H1 (cell line): ENCODE measurements around the gene ILDR2. TPM values are rescaled to one million over a fixed set of nuclear protein-coding genes. Genes with fewer than 3 reads are reported as not detected.

Experiments used
- CTCF ChIA-PET: fragments of 300-600 bp; sonication (Branson Sonifier 250); formaldehyde crosslinking; loops from one replicate; lab custom pipeline; 2021; ENCODE audit not compliant: partially characterized antibody; lab: Charles Lee
- POLR2A ChIA-PET: fragments of 300-600 bp; sonication (Branson Sonifier 250); formaldehyde crosslinking; loops from one replicate; lab custom pipeline; 2021; ENCODE audit warnings: inconsistent platforms; ENCODE audit not compliant: partially characterized antibody; lab: Charles Lee
- DNase-seq, 2 experiments: peaks; one replicate each; pipeline versions ENCODE4 v3.0.0 to v3.0.0-alpha.2; 2010 to 2022; ENCODE audit warnings: low spot score in 2 of 2, low read depth in 1 of 2, mixed read lengths in 1 of 2
- FAIRE-seq: peaks from 2 replicates; lab custom pipeline; 2011; peaks lifted over from hg19 to GRCh38; lab: Jason Lieb, UNC
- H2AFZ ChIP-seq: 2 replicates; pipeline ENCODE4 v1.8.1; 2012; ENCODE audit warnings: low read length, inconsistent platforms
- H2AK5ac ChIP-seq: 2 replicates; pipeline ENCODE4 v1.6.1; 2013; ENCODE audit warnings: low read depth, low read length
- H2BK120ac ChIP-seq: replicated peaks from 2 replicates; pipeline ENCODE3; 2013; ENCODE audit warnings: low read depth, low read length, inconsistent platforms
- H2BK12ac ChIP-seq: 2 replicates; pipeline ENCODE4 v1.6.1; 2013; ENCODE audit warnings: low read depth, low read length
- H2BK15ac ChIP-seq: 2 replicates; pipeline ENCODE4 v1.6.1; 2013; ENCODE audit warnings: low read length
- H2BK20ac ChIP-seq: 2 replicates; pipeline ENCODE4 v1.6.1; 2013; ENCODE audit warnings: low read length
- H2BK5ac ChIP-seq: 2 replicates; pipeline ENCODE4 v1.6.1; 2013; ENCODE audit warnings: low read depth, low read length
- H3K14ac ChIP-seq: 2 replicates; pipeline ENCODE4 v1.6.1; 2013; ENCODE audit warnings: inconsistent platforms; ENCODE audit not compliant: insufficient read length
- H3K18ac ChIP-seq: 2 replicates; pipeline ENCODE4 v1.6.1; 2013; ENCODE audit warnings: low read length; ENCODE audit errors: extremely low read depth
- H3K23ac ChIP-seq: 2 replicates; pipeline ENCODE4 v1.6.1; 2013; ENCODE audit warnings: inconsistent platforms; ENCODE audit not compliant: insufficient read length
- H3K23me2 ChIP-seq: 2 replicates; pipeline ENCODE4 v1.6.1; 2013; ENCODE audit warnings: low read depth, low read length
- H3K27ac ChIP-seq: 2 replicates; pipeline ENCODE4 v1.6.1; 2011; ENCODE audit warnings: low read depth, low read length, inconsistent platforms
- H3K27me3 ChIP-seq, 4 experiments: replicated peaks in 1 of 4; 1 replicate in 1 of 4; 2 replicates in 3 of 4; pipeline versions ENCODE4 v1.6.1 to v1.8.1; 2011 to 2013; ENCODE audit warnings: low read length in 3 of 4, mild to moderate bottlenecking in 3 of 4, inconsistent platforms in 2 of 4, mixed read lengths in 2 of 4, moderate library complexity in 1 of 4; ENCODE audit not compliant: control insufficient read depth in 3 of 4, insufficient read depth in 3 of 4; ENCODE audit errors: extremely low read depth in 1 of 4
- H3K36me3 ChIP-seq, 4 experiments: 2 replicates each; pipeline versions ENCODE4 v1.6.1 to v1.8.1; 2011 to 2013; ENCODE audit warnings: mild to moderate bottlenecking in 4 of 4, low read length in 3 of 4, moderate library complexity in 2 of 4, control low read depth in 1 of 4, inconsistent platforms in 1 of 4; ENCODE audit not compliant: insufficient read depth in 4 of 4, control insufficient read depth in 2 of 4
- H3K4ac ChIP-seq: replicated peaks from 2 replicates; pipeline ENCODE3; 2013; ENCODE audit warnings: low read length, low read depth, mixed read lengths, inconsistent platforms; ENCODE audit not compliant: insufficient read length
- H3K4me1 ChIP-seq, 4 experiments: replicated peaks in 1 of 4; 1 replicate in 1 of 4; 2 replicates in 3 of 4; pipeline versions ENCODE4 v1.6.1 to v1.8.1; 2011 to 2013; ENCODE audit warnings: low read length in 3 of 4, inconsistent platforms in 2 of 4, mixed read lengths in 1 of 4; ENCODE audit not compliant: insufficient read depth in 4 of 4, control insufficient read depth in 3 of 4
- H3K4me2 ChIP-seq, 2 experiments: 2 replicates each; pipeline versions ENCODE4 v1.6.1 to v1.8.1; 2011 to 2013; ENCODE audit warnings: low read depth in 2 of 2, low read length in 2 of 2, control low read depth in 1 of 2, inconsistent platforms in 1 of 2, mild to moderate bottlenecking in 1 of 2; ENCODE audit not compliant: insufficient read depth in 1 of 2
- H3K4me3 ChIP-seq, 4 experiments: fragments of 200-600, 300-600 bp in 1 of 4; sonication (generic), shearing (Covaris generic), sonication (Bioruptor Twin) in 1 of 4; 2 replicates each; pipeline versions ENCODE4 v1.5.1 to v1.8.1; 2011 to 2016; ENCODE audit warnings: low read length in 4 of 4, low read depth in 3 of 4, control low read depth in 2 of 4, inconsistent platforms in 2 of 4, mild to moderate bottlenecking in 2 of 4, mixed read lengths in 1 of 4, moderate library complexity in 1 of 4; ENCODE audit not compliant: insufficient read depth in 2 of 4; ENCODE audit errors: extremely low read depth in 1 of 4
- H3K56ac ChIP-seq: replicated peaks from 2 replicates; pipeline ENCODE3; 2013; ENCODE audit warnings: low read depth, mild to moderate bottlenecking, mixed read lengths, low read length, inconsistent platforms; ENCODE audit not compliant: insufficient read length
- H3K79me1 ChIP-seq: 2 replicates; pipeline ENCODE4 v1.6.1; 2013; ENCODE audit warnings: low read depth, low read length, control low read depth
- H3K79me2 ChIP-seq, 2 experiments: 2 replicates each; pipeline versions ENCODE4 v1.6.1 to v1.8.1; 2012 to 2013; ENCODE audit warnings: low read length in 2 of 2, mild to moderate bottlenecking in 2 of 2, inconsistent platforms in 1 of 2; ENCODE audit not compliant: insufficient read depth in 2 of 2, control insufficient read depth in 1 of 2
- H3K9ac ChIP-seq, 4 experiments: replicated peaks in 1 of 4; 1 replicate in 1 of 4; 2 replicates in 3 of 4; pipeline versions ENCODE4 v1.6.1 to v1.8.1; 2011 to 2013; ENCODE audit warnings: low read depth in 3 of 4, low read length in 3 of 4, control low read depth in 2 of 4, mild to moderate bottlenecking in 2 of 4, moderate library complexity in 2 of 4, inconsistent platforms in 1 of 4; ENCODE audit errors: extremely low read depth in 1 of 4
- H3K9me3 ChIP-seq, 2 experiments: 2 replicates each; pipeline versions ENCODE4 v1.6.1 to v1.8.1; 2012 to 2013; ENCODE audit warnings: mild to moderate bottlenecking in 2 of 2, moderate library complexity in 2 of 2, control low read depth in 1 of 2, inconsistent platforms in 1 of 2, low read depth in 1 of 2, low read length in 1 of 2, mixed read lengths in 1 of 2; ENCODE audit not compliant: insufficient read depth in 2 of 2
- H4K20me1 ChIP-seq, 2 experiments: replicated peaks in 1 of 2; 2 replicates each; pipeline versions ENCODE3 to v1.8.1; 2011 to 2013; ENCODE audit warnings: inconsistent platforms in 2 of 2, low read length in 2 of 2, mild to moderate bottlenecking in 1 of 2; ENCODE audit not compliant: insufficient read depth in 2 of 2, control insufficient read depth in 1 of 2
- H4K5ac ChIP-seq: 2 replicates; pipeline ENCODE4 v1.6.1; 2013; ENCODE audit warnings: low read length, low read depth, mixed read lengths, inconsistent platforms; ENCODE audit not compliant: insufficient read length
- H4K8ac ChIP-seq: 2 replicates; pipeline ENCODE4 v1.8.0; 2013; ENCODE audit warnings: mild to moderate bottlenecking, moderate library complexity, low read length, inconsistent platforms; ENCODE audit not compliant: insufficient read depth; ENCODE audit errors: extremely low read depth
- H4K91ac ChIP-seq: replicated peaks from 2 replicates; pipeline ENCODE3; 2013; ENCODE audit warnings: low read length, mixed read lengths, inconsistent platforms; ENCODE audit not compliant: insufficient read length
- BACH1 ChIP-seq: IDR thresholded peaks from 2 replicates; pipeline ENCODE4 v1.6.1; 2012; ENCODE audit warnings: low read length, improper control_type of control experiment
- GTF2F1 ChIP-seq: IDR thresholded peaks from 2 replicates; pipeline ENCODE4 v1.6.1; 2012; ENCODE audit warnings: low read depth, low read length, improper control_type of control experiment, borderline replicate concordance
- WGBS, 2 experiments: shearing (Covaris generic) in 1 of 2; methylation state at CpG; one replicate each; pipeline versions ENCODE4 v1.1.6 to v1.1.7; 2013 to 2015; ENCODE audit warnings: low lambda C conversion rate in 2 of 2, mixed read lengths in 2 of 2, inconsistent platforms in 1 of 2, low coverage in 1 of 2, missing lambda C conversion rate in 1 of 2; ENCODE audit not compliant: insufficient replicate concordance in 2 of 2, insufficient coverage in 1 of 2, insufficient read length in 1 of 2; ENCODE audit errors: extremely low coverage in 1 of 2, missing lambda C conversion rate in 1 of 2; 5-methylcytosine and 5-hydroxymethylcytosine counted together
- polyA plus RNA-seq, 7 experiments: library from polyadenylated mRNA; depleted of rRNA in 3 of 7; stranded (reverse) in 5 of 7; unstranded in 2 of 7; fragments of >200 nt in 5 of 7; fragments of 200-250 nt in 2 of 7; gene quantifications; 1 replicate in 5 of 7; 2 replicates in 1 of 7; 4 replicates in 1 of 7; pipeline versions ENCODE4 v1.2.1 to v1.2.3, GENCODE V29; 2011 to 2013; ENCODE audit warnings: missing spikeins in 2 of 7, mixed read lengths in 2 of 7
- total RNA-seq: library from RNA; stranded (reverse); fragmentation: NEBNext Ultra II Directional; extraction: Animal tissue kit (Norgen Biotek cat#: 25700); gene quantifications from 2 replicates; pipeline ENCODE4 v1.2.1, GENCODE V29; 2021

ILDR2 gene
- total and polyA plus RNA-seq, 2 of the 8 experiments (the other 6 are each of a cell fraction or from before 2014, with no cell fraction given) = 0.85 to 0.86 TPM

GRCh38 chr1:166914111-166914510 is 61.2 kb downstream of the ILDR2 start:
- Histone ChIP-seq H3K18ac (no peak overlapping the region), H3K9ac (no peak overlapping the region), H2BK120ac (no peak overlapping the region), H4K5ac (no peak overlapping the region), H3K4me1 (peaks cover 0 to 4% (median 2%) of the 10 kb centered on the region in 4 experiments; a peak in 4 of 7 replicates), H4K8ac (no peak overlapping the region), H4K91ac (no peak overlapping the region), H3K4me3 (no peak overlapping the region), H2BK15ac (no peak overlapping the region), H3K56ac (no peak overlapping the region), H2AK5ac (no peak overlapping the region), H2BK5ac (no peak overlapping the region), H3K9me3 (peaks cover 2 to 6% of the 10 kb centered on the region in 2 experiments), H3K36me3 (no peaks in the 10 kb centered on the region), H3K79me2 (no peaks in the 10 kb centered on the region), H2BK12ac (no peak overlapping the region), H3K23me2 (no peaks in the 10 kb centered on the region), H3K27ac (no peak overlapping the region), H3K4me2 (no peak overlapping the region), H3K27me3 (peaks cover 0 to 2% (median 1%) of the 10 kb centered on the region in 4 experiments; a peak in 3 of 7 replicates), H3K79me1 (no peaks in the 10 kb centered on the region), H3K23ac (no peak overlapping the region), H4K20me1 (no peaks in the 10 kb centered on the region), H3K4ac (no peak overlapping the region), H2BK20ac (no peak overlapping the region), H3K14ac (no peak overlapping the region), H2AFZ (no peak overlapping the region)
- no peak for FAIRE-seq
- CTCF ChIA-PET = interaction anchor here (11.9 to 23.8 kb wide), 2 partner anchors 31 to 144 kb away, joined by 152 to 874 read pairs; no protein-coding TSS in a partner anchor
- WGBS, 2 experiments = 90% methylated on average over 3 of the region's 3 CpGs; no CpG with 5 or more reads in 1 of the 2 experiments
- no peak for DNase-seq
- TF ChIP-seq GTF2F1 (no peak), BACH1 (no peak)
- POLR2A ChIA-PET = no interaction called here
